CD14-positive monocyte (primary cell): ENCODE data around the gene ATXN3. TPM values are rescaled to one million over a fixed set of nuclear protein-coding genes. Genes with fewer than 3 reads are reported as not detected.

ENCODE experiments used
- DNase-seq, 3 donors: peaks; one replicate each; pipeline ENCODE4 v3.0.0-alpha.2; 2011 to 2022
- H2AFZ ChIP-seq: 2 replicates; pipeline ENCODE4 v1.6.0; 2012; ENCODE audit warnings: mild to moderate bottlenecking, low read depth, low read length, inconsistent platforms; ENCODE audit not compliant: insufficient read depth, poor library complexity, severe bottlenecking
- H3K27ac ChIP-seq, 2 donors: 1 replicate in 1 of 2; 2 replicates in 1 of 2; pipeline ENCODE4 v1.5.1; 2012 to 2013; ENCODE audit warnings: low read length in 2 of 2, control low read depth in 1 of 2, inconsistent platforms in 1 of 2, low read depth in 1 of 2, mild to moderate bottlenecking in 1 of 2
- H3K27me3 ChIP-seq, 2 donors: one replicate each; pipeline versions ENCODE4 v1.6.0 to v1.6.1; 2011 to 2013; ENCODE audit warnings: low read length in 2 of 2; ENCODE audit not compliant: control insufficient read depth in 2 of 2, insufficient read depth in 2 of 2
- H3K36me3 ChIP-seq, 2 donors: replicated peaks in 1 of 2; 1 replicate in 1 of 2; 2 replicates in 1 of 2; pipeline versions ENCODE4 v1.5.1 to v1.6.1; 2012 to 2013; ENCODE audit warnings: low read length in 2 of 2, control low read depth in 1 of 2, inconsistent platforms in 1 of 2, mild to moderate bottlenecking in 1 of 2; ENCODE audit not compliant: insufficient read depth in 2 of 2, control insufficient read depth in 1 of 2
- H3K4me1 ChIP-seq, 2 donors: 1 replicate in 1 of 2; 2 replicates in 1 of 2; pipeline versions ENCODE4 v1.5.1 to v1.6.1; 2012 to 2013; ENCODE audit warnings: low read length in 2 of 2, control low read depth in 1 of 2, inconsistent platforms in 1 of 2, mild to moderate bottlenecking in 1 of 2, moderate library complexity in 1 of 2; ENCODE audit not compliant: insufficient read depth in 2 of 2, control insufficient read depth in 1 of 2
- H3K4me2 ChIP-seq: replicated peaks from 2 replicates; pipeline ENCODE3; 2012; ENCODE audit warnings: low read length, moderate library complexity, mild to moderate bottlenecking; ENCODE audit not compliant: poor library complexity, severe bottlenecking; ENCODE audit errors: extremely low read depth
- H3K4me3 ChIP-seq, 3 experiments: fragments of 200-600 bp in 1 of 3; sonication (generic) in 1 of 3; replicated peaks in 1 of 3; 1 replicate in 2 of 3; 2 replicates in 1 of 3; pipeline ENCODE4 v1.5.1; 2011 to 2013; ENCODE audit warnings: low read length in 3 of 3, mild to moderate bottlenecking in 3 of 3, control low read depth in 2 of 3, low read depth in 2 of 3, inconsistent platforms in 1 of 3, moderate library complexity in 1 of 3
- H3K79me2 ChIP-seq: 2 replicates; pipeline ENCODE4 v1.6.0; 2012; ENCODE audit warnings: mild to moderate bottlenecking, control low read depth, inconsistent platforms, low read length, moderate library complexity; ENCODE audit not compliant: insufficient read depth
- H3K9ac ChIP-seq: 2 replicates; pipeline ENCODE4 v1.6.0; 2017; ENCODE audit warnings: low read length, mild to moderate bottlenecking; ENCODE audit not compliant: insufficient read depth, poor library complexity, severe bottlenecking
- H3K9me3 ChIP-seq, 2 donors: replicated peaks in 1 of 2; 1 replicate in 1 of 2; 2 replicates in 1 of 2; pipeline versions ENCODE4 v1.5.1 to v1.6.1; 2012 to 2013; ENCODE audit warnings: low read length in 2 of 2, control low read depth in 1 of 2; ENCODE audit not compliant: control insufficient read depth in 1 of 2, insufficient read depth in 1 of 2
- H4K20me1 ChIP-seq: 2 replicates; pipeline ENCODE4 v1.6.0; 2012; ENCODE audit warnings: mild to moderate bottlenecking, low read length, control low read depth, moderate library complexity; ENCODE audit not compliant: insufficient read depth
- H3K27ac Mint-ChIP-seq, 7 donors: one replicate each; pipeline ENCODE4 v1.8.0; 2020; ENCODE audit warnings: mild to moderate bottlenecking in 7 of 7, mixed read lengths in 7 of 7, moderate library complexity in 6 of 7, inconsistent platforms in 2 of 7
- H3K27me3 Mint-ChIP-seq, 3 donors: one replicate each; pipeline ENCODE4 v1.8.0; 2021 to 2022; ENCODE audit warnings: low read depth in 3 of 3, mild to moderate bottlenecking in 3 of 3, mixed read lengths in 3 of 3, moderate library complexity in 3 of 3, inconsistent platforms in 1 of 3
- H3K36me3 Mint-ChIP-seq, 2 donors: one replicate each; pipeline ENCODE4 v1.8.0; 2020; ENCODE audit warnings: mixed read lengths in 2 of 2, inconsistent platforms in 1 of 2, mild to moderate bottlenecking in 1 of 2
- H3K4me1 Mint-ChIP-seq: one replicate; pipeline ENCODE4 v1.8.0; 2020; ENCODE audit warnings: mild to moderate bottlenecking, mixed read lengths
- H3K4me3 Mint-ChIP-seq, 2 donors: one replicate each; pipeline ENCODE4 v1.8.0; 2020; ENCODE audit warnings: mild to moderate bottlenecking in 2 of 2, mixed read lengths in 2 of 2, moderate library complexity in 1 of 2
- H3K9me3 Mint-ChIP-seq, 7 donors: one replicate each; pipeline ENCODE4 v1.8.0; 2020 to 2022; ENCODE audit warnings: mixed read lengths in 7 of 7, mild to moderate bottlenecking in 6 of 7, moderate library complexity in 6 of 7, inconsistent platforms in 2 of 7
- CTCF ChIP-seq: fragments of 200-600 bp; IDR thresholded peaks from one replicate; pipeline ENCODE4 v1.8.0; 2022; ENCODE audit warnings: antibody characterized with exemption, mild to moderate bottlenecking
- whole genome bisulfite sequencing: methylation state at CpG from one replicate; pipeline ENCODE4 v1.1.5; 2013; ENCODE audit warnings: missing lambda C conversion rate; ENCODE audit not compliant: insufficient coverage; 5-methylcytosine and 5-hydroxymethylcytosine counted together
- intact Hi-C, 2 donors: fragments of 100-400 bp; cut with micrococcal nuclease; formaldehyde crosslinking; loops; one replicate each; pipeline versions ENCODE4 v1.15.0 to v1.15.1; 2023
- polyA plus RNA-seq, 3 donors: library from polyadenylated mRNA; depleted of rRNA in 1 of 3; unstranded in 2 of 3; stranded (reverse) in 1 of 3; fragments of 300-500 nt in 2 of 3; fragments of >200 nt in 1 of 3; fragmentation: Illumina TruSeq in 2 of 3; gene quantifications; 1 replicate in 2 of 3; 2 replicates in 1 of 3; pipeline ENCODE4 v1.2.3, GENCODE V29; 2012 to 2021

The ATXN3 gene
- polyA plus RNA-seq, 3 donors = 17.7 to 24.0 (median 18.5) TPM

- no peaks in the 10 kb centered on the region for H3K9me3 Mint-ChIP-seq
- Histone ChIP-seq H2AFZ (no peak overlapping the region), H3K27ac (peak overlapping the region in 1 of 2 donors; percentile 2), H3K9ac (no peak overlapping the region), H3K4me3 (no peak overlapping the region), H3K36me3 (peaks cover 67 to 90% of the 10 kb centered on the region in 2 donors), H3K27me3 (no peaks in the 10 kb centered on the region), H3K4me1 (no peaks in the 10 kb centered on the region), H4K20me1 (no peaks in the 10 kb centered on the region), H3K9me3 (no peaks in the 10 kb centered on the region), H3K79me2 (no peaks in the 10 kb centered on the region), H3K4me2 (no peak overlapping the region)
- intact Hi-C loops = no loop called here
- peaks cover 0 to 1% (median 0%) of the 10 kb centered on the region in 3 donors for H3K27me3 Mint-ChIP-seq
- H3K36me3 Mint-ChIP-seq = peaks cover 65 to 84% of the 10 kb centered on the region in 2 donors
- no peak for TF ChIP-seq CTCF
- no peak for DNase-seq
- H3K4me1 Mint-ChIP-seq = no peaks in the 10 kb centered on the region
- no CpG with 5 or more reads among the region's 1 CpG for WGBS
- peak overlapping the region in 2 of 7 donors; percentile 46 to 68 for H3K27ac Mint-ChIP-seq
- H3K4me3 Mint-ChIP-seq = no peak overlapping the region
These were observed 47.2 kb upstream of the ATXN3 start for GRCh38 chr14:92153581-92153980.

- Histone ChIP-seq H3K9me3 (no peaks in the 10 kb centered on the region), H3K4me1 (no peaks in the 10 kb centered on the region), H3K4me2 (no peak overlapping the region), H3K4me3 (no peak overlapping the region), H3K79me2 (no peaks in the 10 kb centered on the region), H3K27ac (no peak overlapping the region), H2AFZ (no peak overlapping the region), H4K20me1 (peaks cover 9% of the 10 kb centered on the region), H3K27me3 (no peaks in the 10 kb centered on the region), H3K9ac (no peak overlapping the region), H3K36me3 (peaks cover 82 to 98% of the 10 kb centered on the region in 2 donors)
- no peak overlapping the region for H3K27ac Mint-ChIP-seq
- no peak overlapping the region for H3K4me3 Mint-ChIP-seq
- DNase-seq = no peak
- H3K27me3 Mint-ChIP-seq = no peaks in the 10 kb centered on the region
- WGBS = no CpG with 5 or more reads among the region's 2 CpGs
- no peaks in the 10 kb centered on the region for H3K4me1 Mint-ChIP-seq
- H3K36me3 Mint-ChIP-seq = peaks cover 76 to 89% of the 10 kb centered on the region in 2 donors
- intact Hi-C loops = no loop called here
- no peak for TF ChIP-seq CTCF
- H3K9me3 Mint-ChIP-seq = no peaks in the 10 kb centered on the region
These were observed 38.3 kb upstream of the ATXN3 start for GRCh38 chr14:92144708-92145107.
